Measurements from ENCODE around the gene CISD1. TPM values are rescaled to one million over a fixed set of nuclear protein-coding genes. Genes with fewer than 3 reads are reported as not detected.

CISD1 gene
- total RNA-seq, 2 experiments from 2014 or later: 22.4 to 44.5 TPM

- no peak for DNase-seq (ENCODE audit: low spot score)
- no TSS peak for BruUV-seq (replicated peaks)
- no peaks in the 10 kb centered on the region for H3K79me2 ChIP-seq (ENCODE audit: insufficient read depth, low read depth, low read length)
- peak overlapping the region; percentile 48 for H2AFZ ChIP-seq (ENCODE audit: low read length)
- TF ChIP-seq EZH2phosphoT487 (IDR thresholded peaks at IDR 0.05; ENCODE audit: borderline replicate concordance, low read depth, low read length) (no peak), CTCF (conservative IDR thresholded peaks at IDR 0.05; ENCODE audit: low read length) (no peak)
- no peaks in the 10 kb centered on the region for H3K9me2 ChIP-seq (ENCODE audit: insufficient read depth, low read length)
- intact Hi-C loops (cut with micrococcal nuclease; ENCODE audit: unreplicated experiment): no loop called here
- POLR2A ChIA-PET: no interaction called here
- 0 out of 2 replicates have a peak overlapping the region, but pooled peaks have one; percentile 25 for H3K4me2 ChIP-seq (ENCODE audit: low read length)
- CTCF ChIA-PET (ENCODE audit: unreplicated experiment): no interaction called here
- H3K36me3 ChIP-seq (ENCODE audit: insufficient read depth, low read length): no peaks in the 10 kb centered on the region
- no peaks in the 10 kb centered on the region for H3K9me3 ChIP-seq (ENCODE audit: low read length)
- no peak overlapping the region for H3K27ac ChIP-seq (ENCODE audit: low read depth, low read length, poor library complexity, severe bottlenecking)
- peaks cover 7% of the 10 kb centered on the region for H3K4me1 ChIP-seq (ENCODE audit: insufficient read depth, low read length, poor library complexity, severe bottlenecking)
- no peaks in the 10 kb centered on the region for H4K20me1 ChIP-seq (ENCODE audit: insufficient read depth, low read length)
- H3K4me3 ChIP-seq (ENCODE audit: low read depth, low read length, poor library complexity, severe bottlenecking): no peak overlapping the region
Measured at GRCh38 chr10:58322835-58323209, 53.9 kb downstream of the CISD1 start.

GRCh38 chr10:58326967-58327381 is 58.0 kb downstream of the CISD1 start:
- H3K4me1 ChIP-seq (ENCODE audit: insufficient read depth, low read length, poor library complexity, severe bottlenecking): peaks cover 7% of the 10 kb centered on the region
- H3K9me3 ChIP-seq (ENCODE audit: low read length): no peaks in the 10 kb centered on the region
- H3K79me2 ChIP-seq (ENCODE audit: insufficient read depth, low read depth, low read length): no peaks in the 10 kb centered on the region
- intact Hi-C loops (cut with micrococcal nuclease; ENCODE audit: unreplicated experiment): no loop called here
- POLR2A ChIA-PET: no interaction called here
- TF ChIP-seq CTCF (conservative IDR thresholded peaks at IDR 0.05; ENCODE audit: low read length): no peak
- TF ChIP-seq EZH2phosphoT487 (IDR thresholded peaks at IDR 0.05; ENCODE audit: borderline replicate concordance, low read depth, low read length): no peak
- H3K36me3 ChIP-seq (ENCODE audit: insufficient read depth, low read length): no peaks in the 10 kb centered on the region
- no peaks in the 10 kb centered on the region for H3K9me2 ChIP-seq (ENCODE audit: insufficient read depth, low read length)
- DNase-seq (ENCODE audit: low spot score): no peak
- BruUV-seq (replicated peaks): no TSS peak
- no peak overlapping the region for H2AFZ ChIP-seq (ENCODE audit: low read length)
- H3K4me3 ChIP-seq (ENCODE audit: low read depth, low read length, poor library complexity, severe bottlenecking): no peak overlapping the region
- H3K4me2 ChIP-seq (ENCODE audit: low read length): no peak overlapping the region
- no peak overlapping the region for H3K27ac ChIP-seq (ENCODE audit: low read depth, low read length, poor library complexity, severe bottlenecking)
- CTCF ChIA-PET (ENCODE audit: unreplicated experiment): no interaction called here
- no peaks in the 10 kb centered on the region for H4K20me1 ChIP-seq (ENCODE audit: insufficient read depth, low read length)

GRCh38 chr10:58328233-58328632 is 59.3 kb downstream of the CISD1 start:
- H3K9me3 ChIP-seq (ENCODE audit: low read length): no peaks in the 10 kb centered on the region
- no peak overlapping the region for H3K27ac ChIP-seq (ENCODE audit: low read depth, low read length, poor library complexity, severe bottlenecking)
- no peak overlapping the region for H2AFZ ChIP-seq (ENCODE audit: low read length)
- ChIA-PET CTCF (ENCODE audit: unreplicated experiment) (no interaction called here), POLR2A (interaction anchor here (0.9 kb wide), 1 partner anchor 24 kb away, joined by 3 read pairs; no protein-coding TSS in a partner anchor)
- no TSS peak for BruUV-seq (replicated peaks)
- DNase-seq (ENCODE audit: low spot score): no peak
- intact Hi-C loops (cut with micrococcal nuclease; ENCODE audit: unreplicated experiment): no loop called here
- H3K4me2 ChIP-seq (ENCODE audit: low read length): no peak overlapping the region
- H3K79me2 ChIP-seq (ENCODE audit: insufficient read depth, low read depth, low read length): no peaks in the 10 kb centered on the region
- no peak overlapping the region for H3K4me3 ChIP-seq (ENCODE audit: low read depth, low read length, poor library complexity, severe bottlenecking)
- no peaks in the 10 kb centered on the region for H3K4me1 ChIP-seq (ENCODE audit: insufficient read depth, low read length, poor library complexity, severe bottlenecking)
- no peak for TF ChIP-seq EZH2phosphoT487 (IDR thresholded peaks at IDR 0.05; ENCODE audit: borderline replicate concordance, low read depth, low read length)
- H4K20me1 ChIP-seq (ENCODE audit: insufficient read depth, low read length): no peaks in the 10 kb centered on the region
- H3K36me3 ChIP-seq (ENCODE audit: insufficient read depth, low read length): no peaks in the 10 kb centered on the region
- H3K9me2 ChIP-seq (ENCODE audit: insufficient read depth, low read length): no peaks in the 10 kb centered on the region
